ENCODE measurements around the gene CLEC4G.

Gene CLEC4G

DNA sequence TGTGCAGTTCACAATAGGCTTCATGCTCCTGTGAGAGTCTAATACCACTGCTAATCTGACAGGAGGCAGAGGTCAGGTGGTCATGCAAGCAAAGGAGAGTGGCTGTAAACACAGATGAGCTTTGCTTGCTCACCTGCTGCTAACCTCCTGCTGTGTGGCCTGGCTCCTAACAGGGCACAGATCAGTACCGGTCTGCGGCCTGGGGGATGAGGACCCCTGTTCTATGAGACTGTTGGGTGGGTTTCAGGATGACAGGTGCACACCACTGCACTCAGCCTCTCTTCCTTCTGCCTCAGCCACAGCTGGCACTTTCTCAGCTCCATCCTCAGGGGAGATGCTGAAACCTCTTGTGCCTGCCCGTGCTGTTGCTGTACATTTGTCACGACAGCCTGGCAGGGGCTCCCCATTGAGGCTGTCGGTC is 9.7 kb downstream of the CLEC4G start:
- no peak for DNase-seq (ENCODE audit: low read depth)

- no peak for DNase-seq (ENCODE audit: low read depth)
Observed at GRCh38 chr19:7720351-7720750, 11.6 kb downstream of the CLEC4G start.

DNA sequence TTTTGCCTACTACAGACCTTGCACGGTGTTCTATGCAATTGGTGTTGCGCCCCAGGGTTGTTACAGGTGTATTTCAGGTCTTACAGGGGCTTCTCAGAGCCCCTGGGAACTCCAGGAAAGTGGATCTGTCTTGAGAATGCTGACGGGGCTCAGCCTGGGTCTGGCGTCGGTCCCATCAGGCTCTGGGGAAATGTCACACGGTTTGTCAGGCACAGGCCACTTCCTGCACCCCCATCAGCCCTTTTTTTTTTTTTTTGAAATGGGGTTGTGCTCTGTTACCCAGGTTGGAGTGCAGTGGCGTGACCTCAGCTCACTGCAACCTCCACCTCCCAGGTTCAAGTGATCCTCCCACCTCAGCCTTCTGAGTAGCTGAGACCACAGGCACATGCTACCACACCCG is 13.2 kb downstream of the CLEC4G start:
- DNase-seq (ENCODE audit: low read depth): no peak

DNA sequence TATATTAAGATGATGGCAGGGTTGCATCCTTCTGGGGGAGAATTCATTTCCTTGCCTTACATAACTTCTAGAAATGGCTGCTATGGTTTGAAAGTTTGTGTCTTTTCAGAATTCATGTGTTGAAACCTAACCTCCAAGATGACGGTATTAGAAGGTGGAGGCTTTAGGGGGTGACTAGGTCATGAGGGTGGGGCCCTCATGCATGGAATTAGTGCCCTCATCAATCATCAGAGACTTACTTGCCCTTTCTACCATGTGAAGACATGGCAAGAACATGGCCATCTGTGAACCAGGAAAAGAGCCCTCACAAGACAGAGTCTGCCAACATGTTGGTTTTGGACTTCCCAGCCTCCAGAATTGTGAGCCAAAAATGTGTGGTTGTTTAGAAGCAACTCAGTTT is 15.1 kb downstream of the CLEC4G start:
- DNase-seq (ENCODE audit: low read depth): no peak

- no peak for DNase-seq (ENCODE audit: low read depth)
Observed at GRCh38 chr19:7715671-7716070, 16.2 kb downstream of the CLEC4G start.

DNA sequence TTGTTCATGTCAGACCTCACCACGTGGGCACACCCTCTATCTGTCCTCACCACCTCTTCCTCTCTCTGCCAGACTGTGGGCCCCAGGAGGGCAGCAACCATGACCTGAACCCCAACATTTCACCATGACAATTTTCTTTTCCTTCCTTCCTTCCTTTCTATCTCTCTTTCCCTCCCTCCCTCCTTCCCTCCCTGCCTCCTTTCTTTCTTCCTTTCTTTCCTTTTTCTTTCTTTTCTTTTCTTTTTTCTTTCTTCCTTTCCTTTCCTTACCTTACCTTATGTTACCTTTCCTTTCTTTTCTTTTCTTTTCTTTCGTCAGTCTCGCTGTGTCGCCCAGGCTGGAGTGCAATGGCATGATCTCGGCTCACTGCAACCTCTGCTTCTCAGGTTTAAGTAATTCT is 21.3 kb downstream of the CLEC4G start:
- DNase-seq (ENCODE audit: low read depth): no peak

DNA sequence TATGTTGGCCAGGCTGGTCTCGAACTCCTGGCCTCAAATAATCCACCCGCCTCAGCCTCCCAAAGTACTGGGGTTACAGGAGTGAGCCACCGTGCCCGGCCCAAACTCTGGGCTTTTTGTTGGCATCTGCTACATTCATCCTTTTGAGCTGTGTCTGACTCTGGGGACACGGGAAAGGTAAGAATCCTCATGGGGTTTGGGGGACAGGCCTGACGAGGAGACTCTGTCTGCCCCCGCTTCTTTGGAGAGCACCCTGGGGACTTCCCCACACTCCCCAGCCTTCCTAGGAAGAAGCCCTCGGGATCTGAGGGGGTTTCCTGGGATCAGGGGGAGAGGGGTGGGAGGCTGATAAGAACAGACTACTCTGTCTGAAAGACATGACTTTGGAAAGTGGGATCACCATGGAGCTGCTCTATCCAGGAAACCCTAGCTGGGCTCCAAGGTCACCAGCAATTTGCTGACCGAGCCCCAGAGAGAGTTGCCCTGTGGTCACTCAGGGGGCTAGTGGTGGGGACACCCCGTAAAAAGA is 21.9 kb downstream of the CLEC4G start:
- DNase-seq (ENCODE audit: low read depth): no peak

DNA sequence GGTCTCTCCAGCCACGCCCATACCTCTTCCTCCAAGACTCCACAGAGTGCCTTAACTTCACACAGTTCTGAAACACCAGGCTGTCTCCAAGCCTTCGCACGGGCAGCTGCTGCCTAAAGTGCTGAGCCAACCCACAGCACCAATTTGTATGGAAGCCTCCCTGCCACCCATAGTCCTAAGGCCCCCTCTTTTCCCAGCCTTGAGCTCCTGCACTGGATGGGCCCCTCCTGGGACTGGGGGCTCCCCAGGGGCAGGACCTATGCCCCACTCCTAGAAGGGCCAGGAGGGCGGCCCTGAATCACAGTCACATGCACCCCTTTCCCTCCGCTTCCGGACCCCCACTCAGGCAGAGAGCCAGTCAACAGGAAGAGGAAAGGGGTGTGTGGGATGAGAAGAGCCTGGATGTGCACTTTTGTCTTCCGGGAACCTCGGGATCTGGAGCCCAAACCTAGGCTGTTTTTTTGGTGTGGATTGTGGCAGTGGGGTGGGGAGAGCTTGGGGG is 24.9 kb downstream of the CLEC4G start:
- DNase-seq (ENCODE audit: low read depth): no peak

DNA sequence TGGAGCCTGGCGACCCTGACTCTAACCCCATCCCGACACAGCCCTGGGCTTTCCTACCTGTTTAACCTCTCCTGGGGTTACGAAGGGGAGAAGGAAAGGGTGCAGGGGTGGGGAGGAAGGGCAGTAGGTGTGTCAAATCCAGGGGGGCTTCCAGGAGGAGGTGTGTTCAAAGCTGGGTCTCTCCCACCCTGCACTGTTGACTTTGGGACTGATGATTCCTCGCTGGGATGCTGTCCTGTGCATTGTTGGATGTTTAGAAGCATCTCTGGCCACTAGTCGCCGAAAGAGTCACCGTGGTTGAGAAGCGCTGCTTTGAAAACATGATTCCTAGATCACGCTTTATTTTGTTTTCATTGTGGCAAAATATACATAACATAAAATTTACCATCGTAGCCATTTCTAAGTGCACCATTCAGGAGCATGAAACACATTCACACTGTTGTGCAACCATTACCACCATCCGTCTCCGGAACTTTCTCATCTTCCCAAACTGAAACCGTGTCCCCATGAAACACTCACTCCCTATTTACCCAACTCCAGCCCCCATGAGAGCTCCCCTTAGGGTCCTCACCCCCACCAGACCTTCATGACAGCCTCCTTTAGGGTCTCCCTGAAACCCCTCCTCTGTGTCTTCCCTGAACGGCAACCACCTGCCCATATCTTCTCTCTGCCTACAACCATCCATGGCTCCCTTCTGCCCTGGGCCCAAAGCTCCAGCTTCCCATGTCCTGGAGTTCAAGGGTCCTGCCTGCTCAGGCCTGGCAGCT is 25.5 kb downstream of the CLEC4G start:
- DNase-seq (ENCODE audit: low read depth): no peak

GRCh38 chr19:7705387-7706187 is 26.3 kb downstream of the CLEC4G start:
- no peak for DNase-seq (ENCODE audit: low read depth)

DNA sequence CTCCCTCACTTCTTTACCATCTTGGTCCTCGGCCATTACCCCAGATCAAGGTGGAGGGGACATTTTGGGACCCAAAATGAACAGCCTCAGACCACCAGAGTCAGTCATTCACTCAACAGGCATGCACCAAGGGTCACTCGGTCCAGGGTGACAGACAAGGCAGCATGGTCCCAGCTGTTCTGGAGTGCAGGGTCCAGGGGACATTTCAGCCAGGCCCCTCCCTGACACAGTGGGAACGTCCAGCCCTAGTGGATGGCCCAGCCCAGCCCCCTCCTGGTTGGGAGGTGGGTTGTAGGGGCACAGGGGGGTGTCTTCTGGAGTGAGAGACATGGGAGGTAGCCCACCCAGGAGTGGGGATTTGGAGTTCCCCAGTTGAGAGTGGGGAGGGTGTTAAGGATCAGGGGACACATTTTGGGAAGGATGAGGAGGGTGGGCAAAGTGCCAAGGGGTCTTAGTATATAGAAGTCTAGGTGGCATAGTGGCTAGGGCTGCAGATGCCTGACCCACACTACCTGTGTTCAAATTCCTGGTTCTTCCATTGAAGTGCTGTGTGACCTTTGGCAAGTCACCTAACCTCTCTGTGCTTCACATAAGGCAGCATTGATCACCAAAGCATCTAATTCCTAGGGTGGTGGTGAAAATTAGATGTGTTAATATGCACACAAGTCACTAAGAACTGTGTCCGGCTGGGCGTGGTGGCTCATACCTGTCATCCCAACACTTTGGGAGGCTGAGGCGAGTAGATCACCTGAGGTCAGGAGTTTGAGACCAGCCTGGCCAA is 27.4 kb downstream of the CLEC4G start:
- DNase-seq (ENCODE audit: low read depth): no peak

GRCh38 chr19:7703332-7703731 is 28.6 kb downstream of the CLEC4G start:
- DNase-seq (ENCODE audit: low read depth): no peak

- no peak for DNase-seq (ENCODE audit: low read depth)
Observed at GRCh38 chr19:7701654-7702457, 30.1 kb downstream of the CLEC4G start, which contains the start of gene FCER2. TSS of gene FCER2 (minus strand) at chr19:7702131. CDS start at chr19:7699760, 2,371 bp downstream.

DNA sequence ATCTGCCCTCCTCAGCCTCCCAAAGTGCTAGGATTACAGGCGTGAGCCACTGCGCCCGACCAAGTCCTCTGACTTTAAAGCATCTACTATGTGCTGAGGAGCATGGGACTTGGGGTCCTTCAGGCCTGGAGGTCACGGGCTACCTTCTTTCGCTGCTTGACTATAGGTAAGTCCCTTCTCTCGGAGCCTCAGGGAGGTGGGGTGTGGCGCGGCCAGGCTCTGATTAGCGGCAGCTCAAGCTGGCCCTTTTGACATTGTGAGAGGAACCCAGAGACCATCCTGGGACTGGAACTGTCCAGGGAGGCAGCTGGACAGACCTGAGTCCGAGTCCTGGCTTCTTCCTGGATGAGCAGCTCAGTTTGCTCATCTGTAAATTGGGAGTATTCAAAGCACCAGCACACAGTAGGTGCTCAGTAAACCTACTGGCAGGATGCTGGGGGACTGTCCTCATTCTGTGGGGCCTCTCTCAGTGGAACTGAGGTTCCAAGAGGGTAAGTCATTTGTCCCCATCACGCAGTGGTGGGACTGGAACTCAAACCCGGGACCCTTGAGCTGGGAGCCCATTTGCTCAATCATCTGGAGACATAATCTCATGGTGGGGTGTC is 30.8 kb downstream of the CLEC4G start:
- no peak for DNase-seq (ENCODE audit: low read depth)

DNA sequence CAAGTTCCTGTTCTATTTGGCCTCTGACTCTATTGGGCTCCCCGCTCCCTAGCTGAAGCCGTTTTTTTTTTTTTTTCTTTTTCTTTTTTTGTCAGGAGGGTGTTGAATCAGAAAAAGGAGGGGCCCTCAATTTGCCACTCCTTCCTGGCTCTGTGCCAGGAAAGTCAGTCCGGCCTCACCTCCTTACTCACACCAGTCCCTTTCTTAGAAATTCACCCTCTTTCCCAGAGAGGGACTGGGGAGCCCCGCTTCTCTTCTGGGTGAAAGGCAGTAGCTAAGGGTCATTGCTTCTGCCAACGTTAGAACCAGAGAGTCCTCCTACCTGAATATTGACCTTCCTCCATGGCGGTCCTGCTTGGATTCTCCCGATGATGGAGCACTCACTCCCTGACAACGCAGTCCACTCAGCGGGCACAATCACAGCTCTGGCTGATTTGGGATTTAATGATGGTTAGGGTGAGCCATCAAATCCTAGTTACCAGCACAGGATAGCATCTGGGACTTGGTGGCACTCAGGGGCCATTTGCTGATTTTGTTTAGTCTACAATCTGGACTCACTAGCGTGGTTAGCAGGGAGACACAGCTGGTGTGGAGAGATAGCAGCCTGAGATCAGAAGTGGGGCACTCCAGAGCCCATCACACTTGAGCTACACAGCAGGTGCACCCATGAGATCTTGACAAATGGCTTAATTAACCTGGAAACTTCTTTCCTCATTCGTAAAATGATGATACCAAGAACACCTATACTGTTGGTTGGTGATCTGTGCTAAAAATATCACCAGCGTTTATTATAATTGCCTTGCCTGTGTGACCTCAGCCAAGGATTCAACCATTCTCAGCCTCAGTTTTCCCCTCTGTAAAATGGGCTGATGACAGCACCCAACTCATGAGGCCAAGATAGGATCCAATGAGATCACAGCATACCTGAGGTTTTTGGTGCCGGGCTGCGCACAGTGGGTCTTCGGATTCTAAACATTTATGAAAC is 32.2 kb downstream of the CLEC4G start:
- no peak for DNase-seq (ENCODE audit: low read depth)

DNA sequence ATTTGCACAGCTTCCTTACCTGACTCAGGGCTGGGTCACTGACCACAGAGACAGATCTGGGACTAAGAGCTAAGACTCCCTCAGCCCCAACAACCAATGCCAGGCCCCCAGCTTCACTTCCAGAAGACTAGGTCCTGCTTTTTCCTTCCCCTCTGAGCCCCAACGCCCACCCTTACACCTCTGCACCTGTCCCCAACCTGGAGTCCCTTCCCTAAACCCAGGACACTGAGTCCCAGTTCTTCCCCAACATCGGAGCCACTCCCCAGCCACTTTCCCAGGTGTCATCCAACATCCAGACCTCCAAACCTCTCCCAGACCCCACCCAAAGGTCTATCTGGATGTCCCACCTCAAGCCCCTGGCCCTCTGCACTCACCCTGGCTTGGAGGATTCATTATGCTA is 32.9 kb downstream of the CLEC4G start:
- DNase-seq (ENCODE audit: low read depth): no peak

- DNase-seq (ENCODE audit: low read depth): no peak
Observed at GRCh38 chr19:7698583-7698982, 33.3 kb downstream of the CLEC4G start.

DNA sequence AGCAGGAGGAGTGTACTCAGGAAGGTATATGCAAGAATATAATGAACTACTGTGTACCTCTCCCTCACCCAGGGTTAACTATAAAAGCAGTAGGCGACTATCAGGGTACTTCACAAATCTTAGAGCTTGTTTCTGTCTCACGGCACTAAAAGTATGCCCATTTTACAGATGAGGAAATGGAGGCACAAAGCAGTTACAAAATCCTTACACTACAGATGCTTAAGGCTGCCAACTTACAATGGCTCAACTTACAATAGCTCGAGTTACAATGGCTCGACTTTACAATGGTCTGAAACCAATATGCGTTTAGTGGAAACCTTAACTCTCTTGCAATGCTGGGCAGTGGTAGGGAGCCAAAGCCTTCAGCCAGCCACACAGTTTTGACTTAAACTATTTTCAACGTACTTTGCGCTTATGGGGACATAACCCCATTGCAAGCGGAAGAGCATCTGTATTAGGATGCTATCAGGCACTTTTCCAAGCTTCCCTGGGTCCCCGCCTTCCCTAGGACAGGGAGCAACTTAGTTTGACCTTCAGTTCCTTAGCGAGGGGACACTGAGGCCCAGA is 34.1 kb downstream of the CLEC4G start:
- DNase-seq (ENCODE audit: low read depth): no peak

GRCh38 chr19:7694499-7694898 is 37.4 kb downstream of the CLEC4G start:
- DNase-seq (ENCODE audit: low read depth): no peak

All from HS-27A (cell line).